Common myeloid progenitor, CD34-positive (primary cell): ENCODE results near the gene CRAT.

Experiments used
- CTCF ChIA-PET: fragments of 350-600 bp; sonication (Branson Sonifier 250); formaldehyde crosslinking; loops from one replicate; lab custom pipeline; 2021; ENCODE audit warnings: antibody characterized with exemption; lab: Charles Lee
- POLR2A ChIA-PET: fragments of 350-600 bp; sonication (Branson Sonifier 250); formaldehyde crosslinking; loops from one replicate; lab custom pipeline; 2021; ENCODE audit warnings: antibody characterized with exemption; lab: Charles Lee
- DNase-seq, 3 donors: peaks; one replicate each; pipeline versions ENCODE4 v3.0.0 to v3.0.0-alpha.2; 2013
- H3K27ac ChIP-seq, 2 experiments: 1 replicate in 1 of 2; 2 replicates in 1 of 2; pipeline ENCODE4 v1.7.0; 2013; ENCODE audit warnings: inconsistent platforms in 2 of 2, low read length in 2 of 2, mild to moderate bottlenecking in 2 of 2, low read depth in 1 of 2, moderate library complexity in 1 of 2; ENCODE audit not compliant: severe bottlenecking in 2 of 2, insufficient read depth in 1 of 2, poor library complexity in 1 of 2
- H3K27me3 ChIP-seq, 5 experiments: replicated peaks in 2 of 5; 1 replicate in 3 of 5; 2 replicates in 2 of 5; pipeline versions ENCODE4 v1.6.1 to v1.7.0; 2013; ENCODE audit warnings: low read length in 4 of 5, mild to moderate bottlenecking in 2 of 5, moderate library complexity in 2 of 5, inconsistent platforms in 1 of 5; ENCODE audit not compliant: insufficient read depth in 5 of 5, control insufficient read depth in 4 of 5
- H3K36me3 ChIP-seq, 4 experiments: 1 replicate in 2 of 4; 2 replicates in 2 of 4; pipeline versions ENCODE4 v1.6.1 to v1.7.0; 2013; ENCODE audit warnings: low read length in 3 of 4, control low read depth in 1 of 4, mild to moderate bottlenecking in 1 of 4; ENCODE audit not compliant: control insufficient read depth in 4 of 4, insufficient read depth in 4 of 4
- H3K4me1 ChIP-seq, 4 experiments: 1 replicate in 3 of 4; 2 replicates in 1 of 4; pipeline versions ENCODE4 v1.6.1 to v1.7.1; 2013; ENCODE audit warnings: low read length in 3 of 4, mild to moderate bottlenecking in 3 of 4, control low read depth in 1 of 4, inconsistent platforms in 1 of 4, moderate library complexity in 1 of 4; ENCODE audit not compliant: control insufficient read depth in 4 of 4, insufficient read depth in 4 of 4; ENCODE audit errors: control extremely low read depth in 1 of 4
- H3K4me3 ChIP-seq, 7 experiments: 1 replicate in 4 of 7; 2 replicates in 3 of 7; pipeline versions ENCODE4 v1.5.1 to v1.7.0; 2013; ENCODE audit warnings: mild to moderate bottlenecking in 7 of 7, low read length in 6 of 7, moderate library complexity in 6 of 7, inconsistent platforms in 2 of 7, low read depth in 2 of 7, control low read depth in 1 of 7; ENCODE audit not compliant: insufficient read depth in 4 of 7, control insufficient read depth in 1 of 7; ENCODE audit errors: extremely low read depth in 1 of 7
- H3K9me3 ChIP-seq, 5 experiments: 1 replicate in 4 of 5; 2 replicates in 1 of 5; pipeline versions ENCODE4 v1.6.1 to v1.7.1; 2013; ENCODE audit warnings: low read length in 4 of 5, mild to moderate bottlenecking in 2 of 5, inconsistent platforms in 1 of 5, low read depth in 1 of 5, moderate library complexity in 1 of 5; ENCODE audit not compliant: control insufficient read depth in 4 of 5, insufficient read depth in 2 of 5; ENCODE audit errors: control extremely low read depth in 1 of 5
- WGBS: methylation state at CpG from one replicate; pipeline ENCODE4 v1.1.5; 2013; ENCODE audit not compliant: insufficient coverage; 5-methylcytosine and 5-hydroxymethylcytosine counted together

The CRAT gene

DNA sequence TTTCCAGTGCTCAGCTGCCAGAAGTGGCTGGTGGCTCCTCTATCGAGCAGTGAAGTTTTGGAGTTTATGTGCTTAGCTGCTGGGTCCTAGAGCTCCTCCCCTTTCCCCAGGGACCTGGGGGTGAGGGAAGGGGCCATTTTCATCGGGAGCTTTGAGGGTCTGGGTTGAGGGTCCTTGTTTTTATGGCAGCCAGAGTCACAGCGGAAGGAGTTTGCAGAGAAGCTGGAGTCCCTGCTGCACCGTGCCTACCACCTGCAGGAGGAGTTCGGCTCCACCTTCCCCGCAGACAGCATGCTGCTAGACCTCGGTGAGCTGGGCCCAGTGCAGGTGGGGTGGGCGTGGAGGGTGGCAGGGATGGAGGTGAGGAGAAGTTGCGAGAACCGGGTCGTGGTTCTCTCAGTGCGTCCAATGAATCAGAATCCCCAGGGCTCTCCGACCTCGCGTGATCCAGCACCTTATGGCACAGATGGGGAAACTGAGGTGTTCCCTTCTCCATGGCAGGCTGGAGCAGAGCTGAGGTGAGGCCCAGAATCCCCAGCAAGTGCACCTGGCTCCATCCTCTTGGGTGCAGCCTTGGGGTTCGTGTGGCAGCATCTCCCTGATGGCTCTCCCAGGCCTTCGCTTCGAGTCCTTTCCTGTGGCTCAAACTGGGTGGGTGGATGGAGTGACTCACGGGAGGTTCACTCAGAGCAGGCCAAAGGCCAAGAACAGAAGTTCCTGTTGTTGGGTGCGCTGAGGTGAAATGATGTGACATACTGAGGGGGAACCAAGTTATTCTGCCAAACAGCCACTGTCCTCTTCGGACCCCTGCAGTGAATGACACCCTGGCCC is 51.4 kb downstream of the CRAT start:
- no peak overlapping the region for H3K27ac ChIP-seq
- H3K4me1 ChIP-seq: peaks cover 0 to 7% (median 2%) of the 10 kb centered on the region in 4 experiments
- no peaks in the 10 kb centered on the region for H3K9me3 ChIP-seq
- peaks cover 8 to 58% (median 43%) of the 10 kb centered on the region in 4 experiments for H3K36me3 ChIP-seq
- WGBS: 95% methylated on average over 18 of the region's 21 CpGs
- DNase-seq: no peak
- ChIA-PET CTCF (interaction anchor here (1.0 kb wide), 1 partner anchor 8 kb away, joined by 3 read pairs; no protein-coding TSS in a partner anchor), POLR2A (no interaction called here)
- H3K4me3 ChIP-seq: no peak overlapping the region
- no peaks in the 10 kb centered on the region for H3K27me3 ChIP-seq

DNA sequence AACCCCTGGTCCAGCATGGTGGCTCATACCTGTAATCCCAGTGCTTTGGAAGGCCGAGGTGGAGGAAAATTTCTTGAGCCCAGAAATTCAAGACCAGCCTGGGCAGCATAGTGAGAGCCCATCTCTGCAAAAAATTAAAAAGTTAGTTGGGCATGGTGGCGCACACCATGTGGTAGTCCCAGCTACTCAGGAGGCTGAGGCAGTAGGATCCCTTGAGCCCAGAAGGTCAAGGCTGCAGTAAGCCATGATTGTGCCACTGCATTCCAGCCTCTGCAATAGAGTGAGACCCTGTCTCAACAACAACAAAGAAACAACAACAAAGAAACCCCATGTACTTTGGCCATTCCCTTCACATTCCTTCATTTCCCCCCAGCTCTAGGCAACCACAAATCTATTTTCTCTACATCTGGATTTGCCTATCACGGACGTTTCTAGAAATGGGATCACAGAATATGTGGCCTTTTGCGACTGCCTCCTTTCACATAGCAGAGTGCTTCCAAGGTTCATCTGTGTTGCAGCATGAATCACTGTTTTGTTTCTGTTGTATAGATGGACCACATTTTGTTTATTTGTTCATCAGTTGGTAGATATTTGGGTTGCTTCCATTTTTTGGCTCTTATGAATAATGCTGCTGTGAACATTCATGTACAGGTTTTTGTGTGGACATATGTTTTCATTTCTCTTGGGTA is 56.3 kb downstream of the CRAT start:
- H3K27me3 ChIP-seq: no peaks in the 10 kb centered on the region
- H3K9me3 ChIP-seq: no peaks in the 10 kb centered on the region
- H3K4me1 ChIP-seq: peaks cover 0 to 7% (median 2%) of the 10 kb centered on the region in 4 experiments
- H3K4me3 ChIP-seq: no peak overlapping the region
- POLR2A ChIA-PET: no interaction called here
- 100% methylated on average over 5 of the region's 5 CpGs for WGBS
- peaks cover 10 to 40% (median 25%) of the 10 kb centered on the region in 4 experiments for H3K36me3 ChIP-seq
- DNase-seq: no peak
- CTCF ChIA-PET: no interaction called here
- H3K27ac ChIP-seq: no peak overlapping the region

DNA sequence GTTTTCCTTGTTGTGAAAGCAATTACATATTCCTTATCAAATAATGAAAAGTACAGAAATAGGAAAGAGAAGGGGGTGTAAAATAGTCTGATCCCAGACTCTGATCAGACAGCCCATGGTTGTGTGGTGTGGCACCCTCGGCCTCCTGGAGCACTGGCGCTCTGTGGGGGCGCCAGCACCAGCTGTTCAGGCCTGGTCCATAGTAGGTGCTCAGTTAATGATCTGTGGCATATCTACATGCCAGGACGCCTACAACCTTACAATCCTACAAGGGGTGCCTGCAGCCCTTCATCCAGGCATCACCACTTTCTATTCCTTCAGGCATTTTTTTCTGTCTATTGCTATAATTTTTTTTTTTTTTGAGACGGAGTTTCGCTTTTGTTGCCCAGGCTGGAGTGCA is 57.6 kb downstream of the CRAT start:
- CTCF ChIA-PET: no interaction called here

DNA sequence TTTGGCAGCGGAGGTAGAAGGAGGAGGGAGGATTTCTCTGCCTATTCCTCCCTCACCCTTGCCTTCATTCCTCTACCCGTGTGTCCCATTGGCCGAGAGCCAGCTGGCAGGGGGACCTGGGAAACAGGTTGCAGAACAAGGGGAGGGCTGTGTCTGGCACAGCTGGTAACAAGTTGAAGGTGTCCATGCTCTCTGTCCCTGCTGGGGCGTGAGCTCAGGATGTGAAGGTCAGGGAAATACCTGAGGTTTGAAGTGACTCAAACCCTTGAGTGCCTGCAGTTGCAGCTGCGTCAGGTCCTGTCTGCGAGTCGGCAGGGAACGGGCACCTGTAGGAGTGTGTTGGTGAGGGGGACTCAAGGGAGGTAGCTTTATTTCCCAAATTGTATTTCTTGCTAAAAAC is 58.0 kb downstream of the CRAT start:
- H3K27me3 ChIP-seq: no peaks in the 10 kb centered on the region
- H3K4me3 ChIP-seq: no peak overlapping the region
- no peaks in the 10 kb centered on the region for H3K9me3 ChIP-seq
- DNase-seq: no peak
- ChIA-PET CTCF (no interaction called here), POLR2A (no interaction called here)
- H3K4me1 ChIP-seq: no peaks in the 10 kb centered on the region
- H3K36me3 ChIP-seq: peaks cover 19 to 53% (median 36%) of the 10 kb centered on the region in 4 experiments
- WGBS: 100% methylated on average over 1 of the region's 8 CpGs
- H3K27ac ChIP-seq: no peak overlapping the region

More for the DNA sequence above, 57.6 kb downstream of the CRAT start:
- H3K27ac ChIP-seq: no peak overlapping the region
- DNase-seq: no peak
- WGBS: 100% methylated on average over 4 of the region's 6 CpGs
- peaks cover 0 to 2% (median 0%) of the 10 kb centered on the region in 4 experiments for H3K4me1 ChIP-seq
- H3K9me3 ChIP-seq: no peaks in the 10 kb centered on the region
- peaks cover 19 to 49% (median 34%) of the 10 kb centered on the region in 4 experiments for H3K36me3 ChIP-seq
- no peak overlapping the region for H3K4me3 ChIP-seq
- POLR2A ChIA-PET: no interaction called here
- H3K27me3 ChIP-seq: no peaks in the 10 kb centered on the region
